ENCODE data around the gene LMOD3. TPM values are rescaled to one million over a fixed set of nuclear protein-coding genes. Genes with fewer than 3 reads are reported as not detected.

The LMOD3 gene
- total and polyA plus RNA-seq, 2 of the 8 experiments (the other 6 are each of a cell fraction or from before 2014, with no cell fraction given), result not detected

- TF ChIP-seq SP1 (IDR thresholded peaks at IDR 0.05; ENCODE audit: low read depth, low read length), result no peak
- no peak for TF ChIP-seq CHD1 (IDR thresholded peaks at IDR 0.05; ENCODE audit: low read depth, low read length)
- no peak for TF ChIP-seq SP2 (IDR thresholded peaks at IDR 0.05; ENCODE audit: low read length)
- TF ChIP-seq TEAD4 (IDR thresholded peaks at IDR 0.05; ENCODE audit: low read depth, low read length), result no peak
- TF ChIP-seq ZNF274 (IDR thresholded peaks at IDR 0.05; ENCODE audit: borderline replicate concordance, extremely low read depth, low read length), result no peak
- no peak for TF ChIP-seq RXRA (IDR thresholded peaks at IDR 0.05; ENCODE audit: insufficient read depth, low read depth, low read length)
- TF ChIP-seq SIN3A (conservative IDR thresholded peaks at IDR 0.05 in 1 of 2, IDR thresholded peaks at IDR 0.05 in 1 of 2; ENCODE audit: low read depth in 1 of 2, low read length in 2 of 2), result no peak
- TF ChIP-seq JUN (IDR thresholded peaks at IDR 0.05; ENCODE audit: low read depth, low read length), result no peak
- TF ChIP-seq HDAC6 (IDR thresholded peaks at IDR 0.05; ENCODE audit: low read depth, low read length), result no peak
- TF ChIP-seq GABPA (IDR thresholded peaks at IDR 0.05; ENCODE audit: borderline replicate concordance, insufficient read depth, low read length), result no peak
- Histone ChIP-seq H3K4me3 (ENCODE audit: extremely low read depth in 1 of 4, insufficient read depth in 2 of 4, low read depth in 3 of 4, low read length in 4 of 4) (no peak overlapping the region), H2BK15ac (ENCODE audit: low read length) (no peak overlapping the region), H3K27ac (ENCODE audit: low read depth, low read length) (no peak overlapping the region), H3K4me2 (ENCODE audit: insufficient read depth in 1 of 2, low read depth in 2 of 2, low read length in 2 of 2) (no peak overlapping the region), H3K23me2 (ENCODE audit: low read depth, low read length) (no peaks in the 10 kb centered on the region), H2AFZ (ENCODE audit: low read length) (no peak overlapping the region), H3K79me1 (ENCODE audit: low read depth, low read length) (no peaks in the 10 kb centered on the region), H2BK12ac (ENCODE audit: low read depth, low read length) (no peak overlapping the region), H3K56ac (replicated peaks; ENCODE audit: insufficient read length, low read depth, low read length) (no peak overlapping the region), H3K27me3 (replicated peaks in 1 of 4; ENCODE audit: control insufficient read depth in 3 of 4, extremely low read depth in 1 of 4, insufficient read depth in 3 of 4, low read length in 3 of 4) (no peaks in the 10 kb centered on the region), H3K79me2 (ENCODE audit: control insufficient read depth in 1 of 2, insufficient read depth in 2 of 2, low read length in 2 of 2) (no peaks in the 10 kb centered on the region), H4K91ac (replicated peaks; ENCODE audit: insufficient read length, low read length) (no peak overlapping the region), H4K20me1 (replicated peaks in 1 of 2; ENCODE audit: control insufficient read depth in 1 of 2, insufficient read depth in 2 of 2, low read length in 2 of 2) (no peaks in the 10 kb centered on the region), H2AK5ac (ENCODE audit: low read depth, low read length) (no peak overlapping the region), H3K9ac (replicated peaks in 1 of 4; ENCODE audit: extremely low read depth in 1 of 4, low read depth in 3 of 4, low read length in 3 of 4) (no peak overlapping the region), H4K8ac (ENCODE audit: extremely low read depth, insufficient read depth, low read length) (no peak overlapping the region), H3K4ac (replicated peaks; ENCODE audit: insufficient read length, low read depth, low read length) (no peak overlapping the region), H2BK20ac (ENCODE audit: low read length) (no peak overlapping the region), H3K23ac (ENCODE audit: insufficient read length) (no peak overlapping the region), H3K18ac (ENCODE audit: extremely low read depth, low read length) (no peak overlapping the region), H2BK5ac (ENCODE audit: low read depth, low read length) (no peak overlapping the region), H3K4me1 (replicated peaks in 1 of 4; ENCODE audit: control insufficient read depth in 3 of 4, insufficient read depth in 4 of 4, low read length in 3 of 4) (no peaks in the 10 kb centered on the region; a peak in 1 of 7 replicates), H3K36me3 (ENCODE audit: control insufficient read depth in 2 of 4, insufficient read depth in 4 of 4, low read length in 3 of 4) (no peaks in the 10 kb centered on the region), H3K14ac (ENCODE audit: insufficient read length) (no peak overlapping the region), H4K5ac (ENCODE audit: insufficient read length, low read depth, low read length) (no peak overlapping the region), H2BK120ac (replicated peaks; ENCODE audit: low read depth, low read length) (no peak overlapping the region), H3K9me3 (ENCODE audit: insufficient read depth in 2 of 2, low read depth in 1 of 2, low read length in 1 of 2) (no peaks in the 10 kb centered on the region)
- FAIRE-seq, result no peak
- ChIA-PET POLR2A (ENCODE audit: partially characterized antibody) (no interaction called here), CTCF (ENCODE audit: partially characterized antibody) (interaction anchor here (1.1 to 13.8 kb wide), 4 partner anchors 73 to 259 kb away, joined by 3 to 471 read pairs (median 49); no protein-coding TSS in a partner anchor)
- WGBS, 2 experiments (ENCODE audit: extremely low coverage in 1 of 2, insufficient coverage in 1 of 2, insufficient read length in 1 of 2, insufficient replicate concordance in 2 of 2, low coverage in 1 of 2, low lambda C conversion rate in 2 of 2, missing lambda C conversion rate in 1 of 2), result 100% methylated on average over 1 of the region's 1 CpG; no CpG with 5 or more reads in 1 of the 2 experiments
- DNase-seq (ENCODE audit: low read depth in 1 of 2, low spot score in 2 of 2), result no peak
These were observed 44.1 kb upstream of the LMOD3 start for GRCh38 chr3:69166446-69166845.

Data from H1 (cell line).